ENCODE data around the gene RPL37. TPM values are rescaled to one million over a fixed set of nuclear protein-coding genes. Genes with fewer than 3 reads are reported as not detected.

Gene RPL37
- total RNA-seq (ENCODE audit: low replicate concordance), result 3,319 and 4,681 TPM in 2 replicates

GRCh38 chr5:40834849-40835787 lies at the start of gene RPL37:
Gene RPL37 (minus strand): TSS chr5:40835222. CDS start chr5:40835185, 37 bp downstream.

GRCh38 chr5:40841068-40841805 lies 6.2 kb upstream of the RPL37 start, which contains the start of gene CARD6:
Gene CARD6 (plus strand): TSS chr5:40841367. CDS start chr5:40841383, 16 bp downstream.

GRCh38 chr5:40798012-40798800 lies 36.8 kb downstream of the RPL37 start, which contains the start of gene PRKAA1:
Gene PRKAA1 (minus strand): TSS chr5:40798374. CDS start chr5:40798189, 185 bp downstream.

Other genes with a start within 250 kb of the RPL37 start
- 2.6 and 8.7 TPM in 2 replicates for gene PTGER4, start 155.3 kb downstream of the RPL37 start, total RNA-seq (ENCODE audit: low replicate concordance)
- gene TTC33, start 79.3 kb downstream of the RPL37 start, total RNA-seq (ENCODE audit: low replicate concordance), result 5.4 and 14.9 TPM in 2 replicates
- 79.7 and 96.5 TPM in 2 replicates for gene PRKAA1, start 36.8 kb downstream of the RPL37 start, total RNA-seq (ENCODE audit: low replicate concordance)
- 8.9 and 11.7 TPM in 2 replicates for gene CARD6, start 6.1 kb upstream of the RPL37 start, total RNA-seq (ENCODE audit: low replicate concordance)
- 15.8 and 132 TPM in 2 replicates for gene C7, start 74.3 kb upstream of the RPL37 start, total RNA-seq (ENCODE audit: low replicate concordance)
- not detected in 2 replicates for gene MROH2B, start 236.1 kb upstream of the RPL37 start, total RNA-seq (ENCODE audit: low replicate concordance)